H9 (cell line): ENCODE results near the gene ARHGAP22. TPM values are rescaled to one million over a fixed set of nuclear protein-coding genes. Genes with fewer than 3 reads are reported as not detected.

ENCODE experiments used
- DNase-seq: peaks from one replicate; pipeline ENCODE4 v3.0.0-alpha.2; 2017
- H2AFZ ChIP-seq: one replicate; pipeline ENCODE4 v1.6.1; 2013; ENCODE audit warnings: mild to moderate bottlenecking, low read length, control low read depth, moderate library complexity
- H2AK5ac ChIP-seq: 2 replicates; pipeline ENCODE4 v1.6.1; 2013; ENCODE audit warnings: low read length, control low read depth, mixed read lengths; ENCODE audit not compliant: insufficient read length
- H2BK120ac ChIP-seq: one replicate; pipeline ENCODE4 v1.6.1; 2013; ENCODE audit warnings: low read depth, mild to moderate bottlenecking, low read length, control low read depth, inconsistent platforms; ENCODE audit not compliant: poor library complexity, severe bottlenecking
- H2BK12ac ChIP-seq: 2 replicates; pipeline ENCODE4 v1.6.1; 2013; ENCODE audit warnings: low read length, control low read depth, mixed read lengths, low read depth; ENCODE audit not compliant: insufficient read length
- H2BK15ac ChIP-seq: 2 replicates; pipeline ENCODE4 v1.6.1; 2013; ENCODE audit warnings: low read depth, low read length, control low read depth
- H2BK20ac ChIP-seq: one replicate; pipeline ENCODE4 v1.6.1; 2013; ENCODE audit warnings: low read depth, mild to moderate bottlenecking, low read length, control low read depth, inconsistent platforms; ENCODE audit not compliant: poor library complexity, severe bottlenecking
- H2BK5ac ChIP-seq: 2 replicates; pipeline ENCODE4 v1.6.1; 2013; ENCODE audit warnings: low read length, control low read depth, mixed read lengths; ENCODE audit not compliant: insufficient read length
- H3K14ac ChIP-seq: 2 replicates; pipeline ENCODE4 v1.6.1; 2013; ENCODE audit warnings: low read length, control low read depth; ENCODE audit not compliant: insufficient read depth
- H3K18ac ChIP-seq: 2 replicates; pipeline ENCODE4 v1.6.1; 2013; ENCODE audit warnings: low read depth, mild to moderate bottlenecking, mixed read lengths, low read length, control low read depth; ENCODE audit not compliant: insufficient read length
- H3K23ac ChIP-seq: 2 replicates; pipeline ENCODE4 v1.6.1; 2013; ENCODE audit warnings: low read length, control low read depth, mixed read lengths, low read depth; ENCODE audit not compliant: insufficient read length
- H3K23me2 ChIP-seq: 2 replicates; pipeline ENCODE4 v1.6.1; 2013; ENCODE audit warnings: low read depth, mild to moderate bottlenecking, mixed read lengths, low read length, control low read depth; ENCODE audit not compliant: insufficient read length, poor library complexity, severe bottlenecking
- H3K27ac ChIP-seq: 2 replicates; pipeline ENCODE4 v1.5.1; 2013; ENCODE audit warnings: low read length, control low read depth, mixed read lengths, low read depth; ENCODE audit not compliant: insufficient read length
- H3K27me3 ChIP-seq: 2 replicates; pipeline ENCODE4 v1.6.1; 2013; ENCODE audit warnings: low read length, control low read depth, inconsistent platforms; ENCODE audit not compliant: insufficient read depth
- H3K4ac ChIP-seq: 2 replicates; pipeline ENCODE4 v1.6.1; 2013; ENCODE audit warnings: low read depth, mild to moderate bottlenecking, control low read depth, inconsistent platforms, low read length, moderate library complexity
- H3K4me1 ChIP-seq: 2 replicates; pipeline ENCODE4 v1.6.1; 2013; ENCODE audit warnings: low read length, control low read depth, inconsistent platforms; ENCODE audit not compliant: insufficient read depth
- H3K4me2 ChIP-seq: 2 replicates; pipeline ENCODE4 v1.6.1; 2013; ENCODE audit warnings: low read length, control low read depth, mixed read lengths; ENCODE audit not compliant: insufficient read length, insufficient read depth
- H3K56ac ChIP-seq: 2 replicates; pipeline ENCODE4 v1.6.1; 2013; ENCODE audit warnings: low read depth, mild to moderate bottlenecking, mixed read lengths, low read length, control low read depth; ENCODE audit not compliant: insufficient read length
- H3K79me1 ChIP-seq: 2 replicates; pipeline ENCODE4 v1.6.1; 2013; ENCODE audit warnings: low read depth, mild to moderate bottlenecking, moderate library complexity, low read length, control low read depth, inconsistent platforms; ENCODE audit not compliant: insufficient read depth, poor library complexity, severe bottlenecking
- H3K79me2 ChIP-seq: 2 replicates; pipeline ENCODE4 v1.6.1; 2013; ENCODE audit warnings: low read length, control low read depth, inconsistent platforms; ENCODE audit not compliant: insufficient read depth
- H3K9ac ChIP-seq: 2 replicates; pipeline ENCODE4 v1.6.1; 2013; ENCODE audit warnings: low read length, control low read depth, mixed read lengths; ENCODE audit not compliant: insufficient read length; ENCODE audit errors: extremely low read depth
- H3K9me3 ChIP-seq: one replicate; pipeline ENCODE4 v1.6.1; 2013; ENCODE audit warnings: low read depth, low read length, inconsistent platforms; ENCODE audit not compliant: control insufficient read depth
- H3T11ph ChIP-seq: one replicate; pipeline ENCODE4 v1.6.1; 2013; ENCODE audit warnings: mild to moderate bottlenecking, low read length, control low read depth, inconsistent platforms
- H4K20me1 ChIP-seq: one replicate; pipeline ENCODE4 v1.6.1; 2013; ENCODE audit not compliant: control insufficient read depth, insufficient read length, insufficient read depth
- H4K5ac ChIP-seq: 2 replicates; pipeline ENCODE4 v1.6.1; 2013; ENCODE audit warnings: low read depth, mild to moderate bottlenecking, mixed read lengths, low read length, control low read depth; ENCODE audit not compliant: insufficient read length
- H4K8ac ChIP-seq: replicated peaks from 2 replicates; pipeline ENCODE4 v1.6.1; 2013; ENCODE audit warnings: low read length, control low read depth, mixed read lengths, low read depth; ENCODE audit not compliant: insufficient read length
- H4K91ac ChIP-seq: 2 replicates; pipeline ENCODE4 v1.6.1; 2013; ENCODE audit warnings: low read depth, mild to moderate bottlenecking, moderate library complexity, mixed read lengths, low read length, control low read depth; ENCODE audit not compliant: insufficient read length
- H3K27ac Mint-ChIP-seq, 3 experiments: 2 replicates in 2 of 3; 3 replicates in 1 of 3; pipeline ENCODE4 v1.8.0; 2020 to 2021; ENCODE audit warnings: mixed read lengths in 3 of 3, mild to moderate bottlenecking in 1 of 3, moderate library complexity in 1 of 3
- H3K27me3 Mint-ChIP-seq: 2 replicates; pipeline ENCODE4 v1.8.0; 2021; ENCODE audit warnings: low read depth, mild to moderate bottlenecking, moderate library complexity, mixed read lengths
- H3K36me3 Mint-ChIP-seq, 3 experiments: 2 replicates in 2 of 3; 3 replicates in 1 of 3; pipeline ENCODE4 v1.8.0; 2020 to 2021; ENCODE audit warnings: low read depth in 3 of 3, mixed read lengths in 3 of 3; ENCODE audit not compliant: insufficient read depth in 1 of 3
- H3K4me1 Mint-ChIP-seq, 2 experiments: 2 replicates each; pipeline ENCODE4 v1.8.0; 2020; ENCODE audit warnings: mixed read lengths in 2 of 2
- H3K4me3 Mint-ChIP-seq, 2 experiments: 2 replicates in 1 of 2; 3 replicates in 1 of 2; pipeline ENCODE4 v1.8.0; 2020 to 2021; ENCODE audit warnings: mild to moderate bottlenecking in 2 of 2, mixed read lengths in 2 of 2, moderate library complexity in 1 of 2
- H3K9me3 Mint-ChIP-seq, 2 experiments: 2 replicates in 1 of 2; 3 replicates in 1 of 2; pipeline ENCODE4 v1.8.0; 2020; ENCODE audit warnings: mild to moderate bottlenecking in 2 of 2, mixed read lengths in 2 of 2, moderate library complexity in 1 of 2
- WGBS: extraction: QIAGEN DNeasy Blood & Tissue Kit; methylation state at CpG from one replicate; pipeline ENCODE4 v1.1.7; 2013; ENCODE audit warnings: missing lambda C conversion rate, low lambda C conversion rate, mixed read lengths; ENCODE audit not compliant: insufficient read length; ENCODE audit errors: extremely low coverage; 5-methylcytosine and 5-hydroxymethylcytosine counted together
- total RNA-seq: library from RNA; stranded (reverse); gene quantifications from 2 replicates; pipeline ENCODE4 v1.2.1, GENCODE V29; 2021
- TF ChIP-seq, protein P1 (sequence below): fragments of 200-600 bp; sonication (generic); conservative IDR thresholded peaks from 3 replicates; pipeline ENCODE4 v1.8.0; 2021; ENCODE audit warnings: antibody characterized with exemption, mild to moderate bottlenecking

Gene ARHGAP22
- total RNA-seq, 1 experiment from 2014 or later: 7.4 TPM

DNA sequence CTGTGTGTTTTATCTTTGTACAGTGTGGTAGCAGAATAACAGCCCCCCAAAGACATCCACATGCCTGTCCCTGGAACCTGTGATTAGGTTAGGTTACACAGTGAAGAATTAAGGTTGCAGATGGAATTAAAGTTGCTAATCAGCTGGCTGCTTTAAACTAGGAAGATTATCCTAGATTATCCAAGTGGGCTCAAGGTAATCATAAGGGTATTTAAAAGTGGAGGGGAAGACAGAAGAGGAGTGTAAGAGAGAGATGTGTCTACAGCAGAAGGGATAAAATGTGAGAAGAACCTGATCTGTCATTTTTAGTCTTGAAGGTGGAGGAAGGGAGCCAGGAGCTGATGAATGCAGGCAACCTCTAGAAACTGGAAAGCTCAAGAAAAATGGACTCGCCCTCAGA is 117.6 kb downstream of the ARHGAP22 start:
- H3K4me1 Mint-ChIP-seq: peaks cover 10 to 25% of the 10 kb centered on the region in 2 experiments

More for the DNA sequence above, 117.6 kb downstream of the ARHGAP22 start:
- H4K5ac ChIP-seq: no peak overlapping the region
- no peak overlapping the region for H3K4me2 ChIP-seq
- no peak overlapping the region for H3K27ac ChIP-seq
- H3K18ac ChIP-seq: no peak overlapping the region
- no peaks in the 10 kb centered on the region for H4K20me1 ChIP-seq
- no peak overlapping the region for H3K23ac ChIP-seq
- H3K9me3 ChIP-seq: no peaks in the 10 kb centered on the region
- no peak overlapping the region for H4K91ac ChIP-seq
- no peak overlapping the region for H2AFZ ChIP-seq
- H3K79me2 ChIP-seq: no peaks in the 10 kb centered on the region
- no peak overlapping the region for H3K56ac ChIP-seq
- H3K4me1 ChIP-seq: no peaks in the 10 kb centered on the region
- H4K8ac ChIP-seq: no peak overlapping the region
- H2AK5ac ChIP-seq: no peak overlapping the region
- H2BK120ac ChIP-seq: no peak overlapping the region
- WGBS: no CpG with 5 or more reads among the region's 1 CpG
- no peak overlapping the region for H2BK12ac ChIP-seq
- Mint-ChIP-seq H3K9me3 (no peaks in the 10 kb centered on the region), H3K4me3 (no peak overlapping the region), H3K27ac (0 out of 7 replicates have a peak overlapping the region, but pooled peaks of 1 of the 3 experiments have one; percentile 25), H3K27me3 (no peaks in the 10 kb centered on the region; the same call in 1 of the 2 replicates), H3K36me3 (no peaks in the 10 kb centered on the region)
- H3K23me2 ChIP-seq: no peaks in the 10 kb centered on the region
- no peak overlapping the region for H3K4ac ChIP-seq
- no peak overlapping the region for H3T11ph ChIP-seq
- no peak overlapping the region for H3K14ac ChIP-seq
- no peak overlapping the region for H2BK15ac ChIP-seq
- TF ChIP-seq, protein P1, sequence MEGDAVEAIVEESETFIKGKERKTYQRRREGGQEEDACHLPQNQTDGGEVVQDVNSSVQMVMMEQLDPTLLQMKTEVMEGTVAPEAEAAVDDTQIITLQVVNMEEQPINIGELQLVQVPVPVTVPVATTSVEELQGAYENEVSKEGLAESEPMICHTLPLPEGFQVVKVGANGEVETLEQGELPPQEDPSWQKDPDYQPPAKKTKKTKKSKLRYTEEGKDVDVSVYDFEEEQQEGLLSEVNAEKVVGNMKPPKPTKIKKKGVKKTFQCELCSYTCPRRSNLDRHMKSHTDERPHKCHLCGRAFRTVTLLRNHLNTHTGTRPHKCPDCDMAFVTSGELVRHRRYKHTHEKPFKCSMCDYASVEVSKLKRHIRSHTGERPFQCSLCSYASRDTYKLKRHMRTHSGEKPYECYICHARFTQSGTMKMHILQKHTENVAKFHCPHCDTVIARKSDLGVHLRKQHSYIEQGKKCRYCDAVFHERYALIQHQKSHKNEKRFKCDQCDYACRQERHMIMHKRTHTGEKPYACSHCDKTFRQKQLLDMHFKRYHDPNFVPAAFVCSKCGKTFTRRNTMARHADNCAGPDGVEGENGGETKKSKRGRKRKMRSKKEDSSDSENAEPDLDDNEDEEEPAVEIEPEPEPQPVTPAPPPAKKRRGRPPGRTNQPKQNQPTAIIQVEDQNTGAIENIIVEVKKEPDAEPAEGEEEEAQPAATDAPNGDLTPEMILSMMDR: no peak
- no peak overlapping the region for H2BK20ac ChIP-seq
- H2BK5ac ChIP-seq: no peak overlapping the region
- no peaks in the 10 kb centered on the region for H3K79me1 ChIP-seq
- no peaks in the 10 kb centered on the region for H3K27me3 ChIP-seq
- no peak overlapping the region for H3K9ac ChIP-seq
- DNase-seq: no peak
